ENCODE results near the gene CECR2.

DNA sequence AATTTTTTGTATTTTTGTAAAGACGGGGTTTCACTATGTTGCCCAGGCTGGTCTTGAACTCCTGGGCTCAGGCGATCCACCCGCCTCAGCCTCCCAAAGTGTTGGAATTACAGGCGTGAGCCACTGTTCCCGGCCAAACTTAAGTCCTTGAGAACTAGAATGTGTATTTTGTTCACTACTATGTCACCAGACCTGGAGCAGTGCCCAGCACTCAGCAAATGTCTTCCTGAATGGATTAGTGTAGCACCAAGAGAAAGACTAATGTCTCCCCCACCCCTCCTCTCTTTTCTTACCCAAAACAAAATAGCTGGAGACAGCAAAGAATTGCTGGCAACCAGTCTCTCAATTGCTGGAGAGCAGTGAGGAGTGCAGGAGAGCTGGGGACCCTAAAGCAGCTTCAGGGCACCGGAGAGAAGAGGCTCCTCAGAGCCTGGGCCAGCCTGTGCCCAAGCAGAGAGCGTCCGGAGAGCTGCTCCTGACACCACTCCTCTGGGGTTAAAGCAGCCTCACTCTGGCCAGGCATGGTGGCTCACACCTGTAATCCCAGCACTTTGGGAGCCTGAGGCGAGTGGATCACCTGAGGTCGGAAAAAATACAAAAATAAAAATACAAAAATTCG is 209.0 kb downstream of the CECR2 start:
- TF ChIP-seq, protein P1, sequence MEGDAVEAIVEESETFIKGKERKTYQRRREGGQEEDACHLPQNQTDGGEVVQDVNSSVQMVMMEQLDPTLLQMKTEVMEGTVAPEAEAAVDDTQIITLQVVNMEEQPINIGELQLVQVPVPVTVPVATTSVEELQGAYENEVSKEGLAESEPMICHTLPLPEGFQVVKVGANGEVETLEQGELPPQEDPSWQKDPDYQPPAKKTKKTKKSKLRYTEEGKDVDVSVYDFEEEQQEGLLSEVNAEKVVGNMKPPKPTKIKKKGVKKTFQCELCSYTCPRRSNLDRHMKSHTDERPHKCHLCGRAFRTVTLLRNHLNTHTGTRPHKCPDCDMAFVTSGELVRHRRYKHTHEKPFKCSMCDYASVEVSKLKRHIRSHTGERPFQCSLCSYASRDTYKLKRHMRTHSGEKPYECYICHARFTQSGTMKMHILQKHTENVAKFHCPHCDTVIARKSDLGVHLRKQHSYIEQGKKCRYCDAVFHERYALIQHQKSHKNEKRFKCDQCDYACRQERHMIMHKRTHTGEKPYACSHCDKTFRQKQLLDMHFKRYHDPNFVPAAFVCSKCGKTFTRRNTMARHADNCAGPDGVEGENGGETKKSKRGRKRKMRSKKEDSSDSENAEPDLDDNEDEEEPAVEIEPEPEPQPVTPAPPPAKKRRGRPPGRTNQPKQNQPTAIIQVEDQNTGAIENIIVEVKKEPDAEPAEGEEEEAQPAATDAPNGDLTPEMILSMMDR (IDR thresholded peaks at IDR 0.05) = no peak
- TF ChIP-seq, protein P2, sequence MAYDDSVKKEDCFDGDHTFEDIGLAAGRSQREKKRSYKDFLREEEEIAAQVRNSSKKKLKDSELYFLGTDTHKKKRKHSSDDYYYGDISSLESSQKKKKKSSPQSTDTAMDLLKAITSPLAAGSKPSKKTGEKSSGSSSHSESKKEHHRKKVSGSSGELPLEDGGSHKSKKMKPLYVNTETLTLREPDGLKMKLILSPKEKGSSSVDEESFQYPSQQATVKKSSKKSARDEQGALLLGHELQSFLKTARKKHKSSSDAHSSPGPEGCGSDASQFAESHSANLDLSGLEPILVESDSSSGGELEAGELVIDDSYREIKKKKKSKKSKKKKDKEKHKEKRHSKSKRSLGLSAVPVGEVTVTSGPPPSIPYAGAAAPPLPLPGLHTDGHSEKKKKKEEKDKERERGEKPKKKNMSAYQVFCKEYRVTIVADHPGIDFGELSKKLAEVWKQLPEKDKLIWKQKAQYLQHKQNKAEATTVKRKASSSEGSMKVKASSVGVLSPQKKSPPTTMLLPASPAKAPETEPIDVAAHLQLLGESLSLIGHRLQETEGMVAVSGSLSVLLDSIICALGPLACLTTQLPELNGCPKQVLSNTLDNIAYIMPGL (CRISPR knock-in tag; IDR thresholded peaks at IDR 0.05) = no peak
- TF ChIP-seq KAT7 (CRISPR knock-in tag; IDR thresholded peaks at IDR 0.05; ENCODE audit: borderline replicate concordance) (no peak), ELF4 (CRISPR knock-in tag; IDR thresholded peaks at IDR 0.05; ENCODE audit: low read depth) (no peak), GABPB1 (CRISPR knock-in tag; IDR thresholded peaks at IDR 0.05) (no peak), TEAD4 (CRISPR knock-in tag; IDR thresholded peaks at IDR 0.05) (no peak), TP53 (CRISPR knock-in tag; IDR thresholded peaks at IDR 0.05) (no peak), FOXK1 (CRISPR knock-in tag; IDR thresholded peaks at IDR 0.05) (no peak)
- TF ChIP-seq, protein P3, sequence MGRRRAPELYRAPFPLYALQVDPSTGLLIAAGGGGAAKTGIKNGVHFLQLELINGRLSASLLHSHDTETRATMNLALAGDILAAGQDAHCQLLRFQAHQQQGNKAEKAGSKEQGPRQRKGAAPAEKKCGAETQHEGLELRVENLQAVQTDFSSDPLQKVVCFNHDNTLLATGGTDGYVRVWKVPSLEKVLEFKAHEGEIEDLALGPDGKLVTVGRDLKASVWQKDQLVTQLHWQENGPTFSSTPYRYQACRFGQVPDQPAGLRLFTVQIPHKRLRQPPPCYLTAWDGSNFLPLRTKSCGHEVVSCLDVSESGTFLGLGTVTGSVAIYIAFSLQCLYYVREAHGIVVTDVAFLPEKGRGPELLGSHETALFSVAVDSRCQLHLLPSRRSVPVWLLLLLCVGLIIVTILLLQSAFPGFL (CRISPR knock-in tag; IDR thresholded peaks at IDR 0.05; ENCODE audit: borderline replicate concordance) = no peak
- TF ChIP-seq, protein P4, sequence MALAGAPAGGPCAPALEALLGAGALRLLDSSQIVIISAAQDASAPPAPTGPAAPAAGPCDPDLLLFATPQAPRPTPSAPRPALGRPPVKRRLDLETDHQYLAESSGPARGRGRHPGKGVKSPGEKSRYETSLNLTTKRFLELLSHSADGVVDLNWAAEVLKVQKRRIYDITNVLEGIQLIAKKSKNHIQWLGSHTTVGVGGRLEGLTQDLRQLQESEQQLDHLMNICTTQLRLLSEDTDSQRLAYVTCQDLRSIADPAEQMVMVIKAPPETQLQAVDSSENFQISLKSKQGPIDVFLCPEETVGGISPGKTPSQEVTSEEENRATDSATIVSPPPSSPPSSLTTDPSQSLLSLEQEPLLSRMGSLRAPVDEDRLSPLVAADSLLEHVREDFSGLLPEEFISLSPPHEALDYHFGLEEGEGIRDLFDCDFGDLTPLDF (CRISPR knock-in tag; IDR thresholded peaks at IDR 0.05) = no peak
- TF ChIP-seq, protein P5, sequence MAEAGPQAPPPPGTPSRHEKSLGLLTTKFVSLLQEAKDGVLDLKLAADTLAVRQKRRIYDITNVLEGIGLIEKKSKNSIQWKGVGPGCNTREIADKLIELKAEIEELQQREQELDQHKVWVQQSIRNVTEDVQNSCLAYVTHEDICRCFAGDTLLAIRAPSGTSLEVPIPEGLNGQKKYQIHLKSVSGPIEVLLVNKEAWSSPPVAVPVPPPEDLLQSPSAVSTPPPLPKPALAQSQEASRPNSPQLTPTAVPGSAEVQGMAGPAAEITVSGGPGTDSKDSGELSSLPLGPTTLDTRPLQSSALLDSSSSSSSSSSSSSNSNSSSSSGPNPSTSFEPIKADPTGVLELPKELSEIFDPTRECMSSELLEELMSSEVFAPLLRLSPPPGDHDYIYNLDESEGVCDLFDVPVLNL (CRISPR knock-in tag; IDR thresholded peaks at IDR 0.05; ENCODE audit: borderline replicate concordance, low read depth) = no peak

Data from WTC11 (cell line).